ENCODE measurements around the gene GPBP1L1.

DNA sequence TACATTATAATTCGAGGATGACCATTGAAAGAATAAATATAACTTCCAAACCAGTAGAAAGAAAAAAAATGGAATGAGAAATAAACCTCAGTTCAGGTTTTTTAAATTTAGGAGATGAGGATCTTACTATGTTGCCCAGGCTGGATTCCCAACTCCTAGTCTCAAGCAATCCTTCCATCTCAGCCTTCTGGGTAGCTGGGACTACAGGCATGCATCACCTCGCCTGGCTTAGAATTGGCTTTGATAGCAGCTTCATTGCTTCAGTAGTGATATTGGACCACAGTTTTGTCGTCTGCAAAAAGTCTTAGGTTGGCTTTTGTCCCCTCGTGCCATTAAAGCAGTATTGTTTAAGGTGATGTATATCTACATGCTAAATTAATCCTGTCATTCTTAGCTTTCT lies 99.6 kb downstream of the GPBP1L1 start:
- no peak for TF ChIP-seq CTCF (IDR thresholded peaks at IDR 0.05)
- no peak for TF ChIP-seq POLR2A (IDR thresholded peaks at IDR 0.05)
